ENCODE measurements around the gene SLC7A14. TPM values are rescaled to one million over a fixed set of nuclear protein-coding genes. Genes with fewer than 3 reads are reported as not detected.

Gene SLC7A14
- polyA plus RNA-seq, 1 experiment = 0.60 TPM

GRCh38 chr3:170523248-170523647, 62.6 kb downstream of the SLC7A14 start:
- TF ChIP-seq, protein P1, sequence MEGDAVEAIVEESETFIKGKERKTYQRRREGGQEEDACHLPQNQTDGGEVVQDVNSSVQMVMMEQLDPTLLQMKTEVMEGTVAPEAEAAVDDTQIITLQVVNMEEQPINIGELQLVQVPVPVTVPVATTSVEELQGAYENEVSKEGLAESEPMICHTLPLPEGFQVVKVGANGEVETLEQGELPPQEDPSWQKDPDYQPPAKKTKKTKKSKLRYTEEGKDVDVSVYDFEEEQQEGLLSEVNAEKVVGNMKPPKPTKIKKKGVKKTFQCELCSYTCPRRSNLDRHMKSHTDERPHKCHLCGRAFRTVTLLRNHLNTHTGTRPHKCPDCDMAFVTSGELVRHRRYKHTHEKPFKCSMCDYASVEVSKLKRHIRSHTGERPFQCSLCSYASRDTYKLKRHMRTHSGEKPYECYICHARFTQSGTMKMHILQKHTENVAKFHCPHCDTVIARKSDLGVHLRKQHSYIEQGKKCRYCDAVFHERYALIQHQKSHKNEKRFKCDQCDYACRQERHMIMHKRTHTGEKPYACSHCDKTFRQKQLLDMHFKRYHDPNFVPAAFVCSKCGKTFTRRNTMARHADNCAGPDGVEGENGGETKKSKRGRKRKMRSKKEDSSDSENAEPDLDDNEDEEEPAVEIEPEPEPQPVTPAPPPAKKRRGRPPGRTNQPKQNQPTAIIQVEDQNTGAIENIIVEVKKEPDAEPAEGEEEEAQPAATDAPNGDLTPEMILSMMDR (IDR thresholded peaks at IDR 0.05; ENCODE audit: insufficient read depth, low read depth, low read length) = no peak
- no peak overlapping the region for H3K4me3 ChIP-seq (ENCODE audit: low read depth, low read length)
- CTCF ChIA-PET = no interaction called here
- no peaks in the 10 kb centered on the region for H3K36me3 ChIP-seq (ENCODE audit: control insufficient read depth, insufficient read depth, low read length)
- DNase-seq (ENCODE audit: low read depth) = no peak
- POLR2A ChIA-PET = no interaction called here
- H3K27me3 ChIP-seq (ENCODE audit: control insufficient read depth, insufficient read depth, low read length) = peaks cover 1% of the 10 kb centered on the region; the same call in 1 of the 2 replicates

DNA sequence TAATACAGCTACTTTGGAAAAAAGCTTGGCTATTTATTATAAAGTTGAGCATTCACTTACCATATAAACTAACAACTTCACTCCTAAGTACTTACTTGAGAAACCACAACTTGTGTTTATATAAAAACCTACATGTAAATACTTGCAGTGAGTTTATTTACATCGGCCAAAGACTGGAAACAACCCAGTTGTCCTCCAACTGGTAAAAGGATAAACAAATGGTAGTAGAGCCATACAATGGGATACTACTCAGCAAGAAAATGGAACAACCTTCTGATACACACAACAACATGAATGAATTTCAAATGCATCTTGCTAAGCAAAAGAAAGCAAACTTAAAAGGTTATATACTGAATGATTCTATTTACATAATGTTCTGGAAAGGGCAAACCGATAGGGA, 63.7 kb downstream of the SLC7A14 start:
- TF ChIP-seq, protein P1 (IDR thresholded peaks at IDR 0.05; ENCODE audit: insufficient read depth, low read depth, low read length) = no peak
- POLR2A ChIA-PET = no interaction called here

DNA sequence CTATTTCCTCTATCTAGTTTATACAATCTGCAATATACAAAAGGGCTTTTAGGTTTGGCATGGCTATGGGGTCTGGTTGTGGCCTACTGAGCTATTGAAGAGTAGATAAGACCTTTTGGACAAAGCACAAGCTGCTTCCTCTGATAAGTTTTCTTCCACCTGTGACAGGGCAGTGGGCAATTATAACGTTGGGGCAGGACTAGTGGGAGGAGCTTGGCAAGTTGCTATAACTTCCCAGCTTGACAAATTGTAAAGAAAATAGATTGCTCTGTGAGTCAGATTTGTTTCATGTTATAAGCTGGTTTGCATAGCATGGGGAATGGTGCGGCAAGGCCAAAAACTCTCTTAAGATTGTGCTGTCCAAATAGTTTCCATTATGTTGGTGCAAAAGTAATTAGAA, 64.9 kb downstream of the SLC7A14 start:
- ChIA-PET POLR2A (no interaction called here), CTCF (no interaction called here)
- Histone ChIP-seq H3K4me3 (ENCODE audit: low read depth, low read length) (no peak overlapping the region), H3K27me3 (ENCODE audit: control insufficient read depth, insufficient read depth, low read length) (peaks cover 1% of the 10 kb centered on the region; the same call in 1 of the 2 replicates), H3K36me3 (ENCODE audit: control insufficient read depth, insufficient read depth, low read length) (no peaks in the 10 kb centered on the region)
- TF ChIP-seq, protein P1 (IDR thresholded peaks at IDR 0.05; ENCODE audit: insufficient read depth, low read depth, low read length) = no peak
- no peak for DNase-seq (ENCODE audit: low read depth)

More for the DNA sequence above, 63.7 kb downstream of the SLC7A14 start:
- no peaks in the 10 kb centered on the region for H3K36me3 ChIP-seq (ENCODE audit: control insufficient read depth, insufficient read depth, low read length)
- peaks cover 1% of the 10 kb centered on the region; the same call in 1 of the 2 replicates for H3K27me3 ChIP-seq (ENCODE audit: control insufficient read depth, insufficient read depth, low read length)
- DNase-seq (ENCODE audit: low read depth) = no peak
- no peak overlapping the region for H3K4me3 ChIP-seq (ENCODE audit: low read depth, low read length)
- CTCF ChIA-PET = interaction anchor here (0.6 kb wide), 1 partner anchor 122 kb away, joined by 5 read pairs; no protein-coding TSS in a partner anchor

GRCh38 chr3:170517242-170517945, 68.5 kb downstream of the SLC7A14 start:
- TF ChIP-seq, protein P1 (IDR thresholded peaks at IDR 0.05; ENCODE audit: insufficient read depth, low read depth, low read length) = no peak
- Histone ChIP-seq H3K36me3 (ENCODE audit: control insufficient read depth, insufficient read depth, low read length) (no peaks in the 10 kb centered on the region), H3K4me3 (ENCODE audit: low read depth, low read length) (no peak overlapping the region), H3K27me3 (ENCODE audit: control insufficient read depth, insufficient read depth, low read length) (peaks cover 1% of the 10 kb centered on the region; the same call in 1 of the 2 replicates)
- DNase-seq (ENCODE audit: low read depth) = no peak
- ChIA-PET POLR2A (no interaction called here), CTCF (interaction anchor here (0.6 to 1.4 kb wide), 3 partner anchors 18 to 295 kb away, joined by 3 to 5 read pairs (median 3); no protein-coding TSS in a partner anchor)

DNA sequence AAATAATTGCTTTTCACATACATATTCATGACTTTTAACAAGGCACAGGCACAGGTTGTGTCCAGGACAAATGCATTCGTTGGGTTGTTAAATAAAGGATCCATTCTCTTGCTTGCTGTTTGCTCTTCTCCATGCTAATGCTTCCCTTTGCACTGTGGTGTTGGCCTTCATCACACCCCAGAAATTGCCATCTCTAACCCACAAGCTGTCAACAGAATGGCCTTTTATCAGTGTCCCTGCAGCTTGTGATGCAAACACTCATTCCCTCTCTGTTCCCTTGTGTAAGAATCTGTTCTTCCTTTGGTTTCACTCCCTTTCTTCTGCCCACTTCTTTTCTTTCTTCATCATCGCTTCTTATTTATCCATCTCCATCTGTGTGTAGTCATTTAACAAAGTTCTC, 72.2 kb downstream of the SLC7A14 start:
- Histone ChIP-seq H3K36me3 (ENCODE audit: control insufficient read depth, insufficient read depth, low read length) (no peaks in the 10 kb centered on the region), H3K27me3 (ENCODE audit: control insufficient read depth, insufficient read depth, low read length) (peaks cover under 1% of the 10 kb centered on the region; the same call in 1 of the 2 replicates), H3K4me3 (ENCODE audit: low read depth, low read length) (no peak overlapping the region)
- TF ChIP-seq, protein P1 (IDR thresholded peaks at IDR 0.05; ENCODE audit: insufficient read depth, low read depth, low read length) = no peak
- ChIA-PET CTCF (no interaction called here), POLR2A (no interaction called here)
- no peak for DNase-seq (ENCODE audit: low read depth)
